ENCODE results near the gene MUCL3.
A peak's percentile ranks its signal among the peaks of the same experiment; 100 is the strongest.
"Not testable (repeated sequence)": the region's sequence is repeated elsewhere in the genome, so short reads cannot be mapped to it uniquely, and the experiment has no call there.

Gene MUCL3

GRCh38 chr6:30981942-30982772, 41.4 kb downstream of the MUCL3 start:
- no peak for DNase-seq

- DNase-seq, result no peak
Observed at GRCh38 chr6:30983439-30983838, 42.7 kb downstream of the MUCL3 start, which contains the start of gene MUC21. Gene MUC21 (plus strand): TSS chr6:30983718. CDS start chr6:30983959, 241 bp downstream.

GRCh38 chr6:30985490-30985889, 44.7 kb downstream of the MUCL3 start:
- no peak for DNase-seq

GRCh38 chr6:30987304-30987703, 46.5 kb downstream of the MUCL3 start:
- no peak for DNase-seq

- no peak for DNase-seq
Observed at GRCh38 chr6:30988209-30988825, 47.5 kb downstream of the MUCL3 start.

- peak; percentile 8 to 54 for DNase-seq
Observed at GRCh38 chr6:30990422-30991086, 49.8 kb downstream of the MUCL3 start.

GRCh38 chr6:30991891-30992290, 51.1 kb downstream of the MUCL3 start:
- DNase-seq, result no peak

GRCh38 chr6:30997301-30997700, 56.5 kb downstream of the MUCL3 start:
- no peak for DNase-seq

GRCh38 chr6:30998785-30999184, 58.0 kb downstream of the MUCL3 start:
- no peak for DNase-seq

GRCh38 chr6:31000067-31000860, 59.5 kb downstream of the MUCL3 start:
- DNase-seq, result not testable (repeated sequence)

- no peak for DNase-seq
Observed at GRCh38 chr6:31001281-31001888, 60.6 kb downstream of the MUCL3 start.

GRCh38 chr6:31002471-31002870, 61.7 kb downstream of the MUCL3 start:
- DNase-seq, result no peak
